ENCODE measurements around the gene HES2.
"Not testable (repeated sequence)": the region's sequence is repeated elsewhere in the genome, so short reads cannot be mapped to it uniquely, and the experiment has no call there.

HES2 gene

GRCh38 chr1:6419804-6420453 is at the start of gene HES2:
HES2 (minus strand) TSS chr1:6419919; CDS start chr1:6419820, 99 bp downstream.
- DNase-seq (ENCODE audit: low read depth): no peak

GRCh38 chr1:6468729-6469461 is 49.2 kb upstream of the HES2 start:
- no peak for DNase-seq (ENCODE audit: low read depth)

- DNase-seq (ENCODE audit: low read depth): no peak
Measured at GRCh38 chr1:6467744-6468688, 48.3 kb upstream of the HES2 start.

- DNase-seq (ENCODE audit: low read depth): no peak
Measured at GRCh38 chr1:6467224-6467623, 47.5 kb upstream of the HES2 start.

- no peak for DNase-seq (ENCODE audit: low read depth)
Measured at GRCh38 chr1:6466751-6467150, 47.0 kb upstream of the HES2 start.

GRCh38 chr1:6466023-6466422 is 46.3 kb upstream of the HES2 start, which contains the start of gene TNFRSF25:
TNFRSF25 (minus strand) TSS chr1:6466173; CDS start chr1:6466107, 66 bp downstream.
- no peak for DNase-seq (ENCODE audit: low read depth)

GRCh38 chr1:6465461-6466005 is 45.8 kb upstream of the HES2 start:
- DNase-seq (ENCODE audit: low read depth): no peak

- DNase-seq (ENCODE audit: low read depth): no peak
Measured at GRCh38 chr1:6464915-6465314, 45.2 kb upstream of the HES2 start.

- DNase-seq (ENCODE audit: low read depth): no peak
Measured at GRCh38 chr1:6464514-6464836, 44.8 kb upstream of the HES2 start.

- no peak for DNase-seq (ENCODE audit: low read depth)
Measured at GRCh38 chr1:6463120-6463412, 43.3 kb upstream of the HES2 start.

- no peak for DNase-seq (ENCODE audit: low read depth)
Measured at GRCh38 chr1:6462412-6463119, 42.8 kb upstream of the HES2 start.

- no peak for DNase-seq (ENCODE audit: low read depth)
Measured at GRCh38 chr1:6461538-6462411, 42.1 kb upstream of the HES2 start.

GRCh38 chr1:6461051-6461530 is 41.4 kb upstream of the HES2 start:
- DNase-seq (ENCODE audit: low read depth): no peak

GRCh38 chr1:6460301-6461050 is 40.8 kb upstream of the HES2 start:
- DNase-seq (ENCODE audit: low read depth): no peak

GRCh38 chr1:6459850-6460265 is 40.1 kb upstream of the HES2 start:
- no peak for DNase-seq (ENCODE audit: low read depth)

GRCh38 chr1:6456800-6457466 is 37.2 kb upstream of the HES2 start:
- no peak for DNase-seq (ENCODE audit: low read depth)

- DNase-seq (ENCODE audit: low read depth): not testable (repeated sequence)
Measured at GRCh38 chr1:6455752-6456520, 36.2 kb upstream of the HES2 start.

GRCh38 chr1:6454856-6455751 is 35.4 kb upstream of the HES2 start:
- DNase-seq (ENCODE audit: low read depth): no peak

Measured in stromal cell of bone marrow (primary cell).